GM23248 (cell line): ENCODE results near the gene CCDC146. TPM values are rescaled to one million over a fixed set of nuclear protein-coding genes. Genes with fewer than 3 reads are reported as not detected.

Source experiments
- DNase-seq: peaks from one replicate; pipeline ENCODE4 v3.0.0-alpha.2; 2015
- H2AFZ ChIP-seq: fragments of 200-600 bp; sonication (generic); 2 replicates; pipeline ENCODE4 v1.6.1; 2016; ENCODE audit warnings: antibody characterized with exemption
- H3F3A ChIP-seq: fragments of 200-600 bp; sonication (generic); 2 replicates; pipeline ENCODE4 v1.6.1; 2016; ENCODE audit warnings: mild to moderate bottlenecking, antibody characterized with exemption, mixed run types; ENCODE audit not compliant: insufficient read depth
- H3K27ac ChIP-seq: fragments of 200-600 bp; sonication (generic); 2 replicates; pipeline ENCODE4 v1.5.1; 2016; ENCODE audit warnings: mild to moderate bottlenecking
- H3K27me3 ChIP-seq: fragments of 200-600 bp; sonication (generic); replicated peaks from 2 replicates; pipeline ENCODE4 v1.6.1; 2016; ENCODE audit warnings: mild to moderate bottlenecking; ENCODE audit not compliant: insufficient read depth
- H3K36me3 ChIP-seq: fragments of 200-600 bp; sonication (generic); 2 replicates; pipeline ENCODE4 v1.6.1; 2016; ENCODE audit warnings: low read depth, mild to moderate bottlenecking
- H3K4me1 ChIP-seq: fragments of 200-600 bp; sonication (generic); 2 replicates; pipeline ENCODE4 v1.6.1; 2016; ENCODE audit warnings: mild to moderate bottlenecking; ENCODE audit not compliant: insufficient read depth
- H3K4me2 ChIP-seq: fragments of 200-600 bp; sonication (generic); one replicate; pipeline ENCODE4 v1.6.1; 2016; ENCODE audit warnings: mild to moderate bottlenecking; ENCODE audit not compliant: unreplicated experiment
- H3K4me3 ChIP-seq: fragments of 200-600 bp; sonication (generic); 2 replicates; pipeline ENCODE4 v1.5.1; 2016; ENCODE audit warnings: mild to moderate bottlenecking
- H3K79me2 ChIP-seq: fragments of 200-600 bp; sonication (generic); 2 replicates; pipeline ENCODE4 v1.6.1; 2016; ENCODE audit warnings: mild to moderate bottlenecking; ENCODE audit not compliant: insufficient read depth
- H3K9ac ChIP-seq: fragments of 200-600 bp; sonication (generic); 2 replicates; pipeline ENCODE4 v1.6.1; 2016; ENCODE audit warnings: mild to moderate bottlenecking
- H3K9me2 ChIP-seq: fragments of 200-600 bp; sonication (generic); 2 replicates; pipeline ENCODE4 v1.6.1; 2016; ENCODE audit warnings: mixed run types, mild to moderate bottlenecking, moderate library complexity; ENCODE audit not compliant: insufficient read depth
- H3K9me3 ChIP-seq: fragments of 200-600 bp; sonication (generic); one replicate; pipeline ENCODE4 v1.6.1; 2017; ENCODE audit warnings: low read depth
- H4K20me1 ChIP-seq: fragments of 200-600 bp; sonication (generic); 2 replicates; pipeline ENCODE4 v1.6.0; 2016; ENCODE audit not compliant: insufficient read depth
- EZH2 ChIP-seq: fragments of 200-600 bp; sonication (generic); IDR thresholded peaks from 2 replicates; pipeline ENCODE4 v1.6.1; 2018; ENCODE audit warnings: antibody characterized with exemption, mild to moderate bottlenecking; ENCODE audit not compliant: insufficient read depth, poor library complexity, severe bottlenecking
- EZH2phosphoT487 ChIP-seq: fragments of 200-600 bp; sonication (generic); IDR thresholded peaks from 2 replicates; pipeline ENCODE4 v1.6.1; 2018; ENCODE audit warnings: antibody characterized with exemption, moderate library complexity, mild to moderate bottlenecking, low read depth; ENCODE audit not compliant: insufficient read depth
- WGBS, 2 experiments: methylation state at CpG; one replicate each; pipeline ENCODE4 v1.1.6; 2015 to 2017; ENCODE audit warnings: low lambda C conversion rate in 2 of 2, low coverage in 1 of 2; ENCODE audit errors: missing lambda C conversion rate in 2 of 2; 5-methylcytosine and 5-hydroxymethylcytosine counted together
- in situ Hi-C: fragments of 300-500 bp; cut with MboI; formaldehyde crosslinking; loops from 2 replicates; pipeline ENCODE4 v1.15.0; 2020
- polyA plus RNA-seq: library from polyadenylated mRNA; unstranded; fragments of >200 nt; fragmentation: Nextera tagmentation; extraction: Ambion mirVana; gene quantifications from 2 replicates; pipeline ENCODE4 v1.2.1, GENCODE V29; 2016
- total RNA-seq: library from RNA; depleted of rRNA; stranded (reverse); fragments of >200 nt; shearing (Covaris generic); gene quantifications from 2 replicates; pipeline ENCODE4 v1.2.3, GENCODE V29; 2014

The CCDC146 gene
- total and polyA plus RNA-seq, 2 experiments from 2014 or later, result 0.32 to 0.78 TPM

- peaks cover 4% of the 10 kb centered on the region; the same call in 1 of the 2 replicates for H3F3A ChIP-seq
- H3K79me2 ChIP-seq, result no peaks in the 10 kb centered on the region
- H3K9ac ChIP-seq, result no peak overlapping the region
- H3K27me3 ChIP-seq, result no peaks in the 10 kb centered on the region
- WGBS, 2 experiments, result 55 to 68% methylated on average over 4 of the region's 4 CpGs
- no peak overlapping the region for H3K27ac ChIP-seq
- H2AFZ ChIP-seq, result no peak overlapping the region
- no peak for DNase-seq
- TF ChIP-seq EZH2 (no peak), EZH2phosphoT487 (no peak)
- no peak overlapping the region for H3K4me3 ChIP-seq
- H3K36me3 ChIP-seq, result no peaks in the 10 kb centered on the region
- no peaks in the 10 kb centered on the region for H4K20me1 ChIP-seq
- H3K4me2 ChIP-seq, result no peak overlapping the region
- H3K9me2 ChIP-seq, result no peaks in the 10 kb centered on the region
- H3K4me1 ChIP-seq, result peaks cover 6% of the 10 kb centered on the region; the same call in 1 of the 2 replicates
- in situ Hi-C loops, result no loop called here
- H3K9me3 ChIP-seq, result no peaks in the 10 kb centered on the region
These were observed 197.7 kb downstream of the CCDC146 start for GRCh38 chr7:77320137-77320536.

- no peaks in the 10 kb centered on the region for H3K79me2 ChIP-seq
- H3K4me1 ChIP-seq, result peaks cover 2% of the 10 kb centered on the region; the same call in 1 of the 2 replicates
- TF ChIP-seq EZH2, result no peak
- no peak for TF ChIP-seq EZH2phosphoT487
- H3K36me3 ChIP-seq, result no peaks in the 10 kb centered on the region
- 20 to 21% methylated on average over 2 of the region's 2 CpGs for WGBS, 2 experiments
- H4K20me1 ChIP-seq, result no peaks in the 10 kb centered on the region
- H3K4me2 ChIP-seq, result no peak overlapping the region
- H3K9ac ChIP-seq, result no peak overlapping the region
- no peaks in the 10 kb centered on the region for H3F3A ChIP-seq
- H3K27ac ChIP-seq, result no peak overlapping the region
- no peaks in the 10 kb centered on the region for H3K9me2 ChIP-seq
- no peak overlapping the region for H3K4me3 ChIP-seq
- in situ Hi-C loops, result no loop called here
- no peaks in the 10 kb centered on the region for H3K27me3 ChIP-seq
- no peak for DNase-seq
- H3K9me3 ChIP-seq, result no peaks in the 10 kb centered on the region
- no peak overlapping the region for H2AFZ ChIP-seq
These were observed 198.3 kb downstream of the CCDC146 start for GRCh38 chr7:77320714-77321113.

GRCh38 chr7:77321300-77321699, 198.9 kb downstream of the CCDC146 start:
- peaks cover 4% of the 10 kb centered on the region; the same call in 1 of the 2 replicates for H3F3A ChIP-seq
- 54 to 59% methylated on average over 2 of the region's 2 CpGs for WGBS, 2 experiments
- no peaks in the 10 kb centered on the region for H3K9me2 ChIP-seq
- H3K4me2 ChIP-seq, result no peak overlapping the region
- no peak overlapping the region for H3K27ac ChIP-seq
- H4K20me1 ChIP-seq, result no peaks in the 10 kb centered on the region
- DNase-seq, result no peak
- no peaks in the 10 kb centered on the region for H3K79me2 ChIP-seq
- no peak for TF ChIP-seq EZH2phosphoT487
- TF ChIP-seq EZH2, result no peak
- no peaks in the 10 kb centered on the region for H3K36me3 ChIP-seq
- H3K9ac ChIP-seq, result no peak overlapping the region
- no peak overlapping the region for H3K4me3 ChIP-seq
- H3K4me1 ChIP-seq, result peaks cover 7% of the 10 kb centered on the region
- no peaks in the 10 kb centered on the region for H3K27me3 ChIP-seq
- no peaks in the 10 kb centered on the region for H3K9me3 ChIP-seq
- in situ Hi-C loops, result no loop called here
- no peak overlapping the region for H2AFZ ChIP-seq

- Histone ChIP-seq H3K27ac (no peak overlapping the region), H3K9ac (no peak overlapping the region), H3K79me2 (no peaks in the 10 kb centered on the region), H3K9me2 (no peaks in the 10 kb centered on the region), H3K4me2 (no peak overlapping the region), H3K4me3 (no peak overlapping the region), H4K20me1 (no peaks in the 10 kb centered on the region), H3K27me3 (no peaks in the 10 kb centered on the region), H3K4me1 (peaks cover 45% of the 10 kb centered on the region), H3K36me3 (no peaks in the 10 kb centered on the region), H2AFZ (no peak overlapping the region), H3F3A (peaks cover 25% of the 10 kb centered on the region), H3K9me3 (no peaks in the 10 kb centered on the region)
- TF ChIP-seq EZH2 (no peak), EZH2phosphoT487 (no peak)
- in situ Hi-C loops, result no loop called here
- DNase-seq, result peak; percentile 49
- whole genome bisulfite sequencing, 2 experiments, result 71 to 81% methylated on average over 3 of the region's 3 CpGs
These were observed 203.7 kb downstream of the CCDC146 start for GRCh38 chr7:77326131-77326530.
